HEK293 (cell line): ENCODE results near the gene HDAC8.

Experiments
- CTCF ChIA-PET: fragments of 350-600 bp; formaldehyde crosslinking; extraction: SDS; loops from one replicate; lab custom pipeline; 2021; ENCODE audit warnings: antibody characterized with exemption; lab: Yijun Ruan, JAX
- POLR2A ChIA-PET: fragments of 300-600 bp; formaldehyde crosslinking; extraction: SDS; loops from one replicate; lab custom pipeline; 2020; ENCODE audit warnings: antibody characterized with exemption, inconsistent platforms; lab: Yijun Ruan, JAX
- H3K27ac ChIP-seq: fragments of 200-500 bp; sonication (Bioruptor generic); 2 replicates; pipeline ENCODE4 v1.5.1; 2014; ENCODE audit warnings: low read depth, low read length, control low read depth, inconsistent platforms; ENCODE audit errors: extremely low read depth
- H3K36me3 ChIP-seq, 2 experiments: fragments of 200-500 bp in 1 of 2; sonication (Bioruptor generic) in 1 of 2; 1 replicate in 1 of 2; 2 replicates in 1 of 2; pipeline ENCODE4 v1.5.1; 2014 to 2017; ENCODE audit warnings: inconsistent platforms in 2 of 2, low read length in 2 of 2; ENCODE audit not compliant: control insufficient read depth in 2 of 2, insufficient read depth in 1 of 2
- H3K4me1 ChIP-seq: fragments of 200-500 bp; sonication (Bioruptor generic); 2 replicates; pipeline ENCODE4 v1.5.1; 2014; ENCODE audit warnings: mild to moderate bottlenecking, low read length, inconsistent platforms; ENCODE audit not compliant: control insufficient read depth, insufficient read depth
- H3K4me3 ChIP-seq: 2 replicates; pipeline ENCODE4 v1.5.1; 2011; ENCODE audit warnings: low read depth, mild to moderate bottlenecking, control low read depth, low read length, moderate library complexity
- H3K9me3 ChIP-seq: fragments of 200-500 bp; sonication (Bioruptor generic); 2 replicates; pipeline ENCODE4 v1.5.1; 2014; ENCODE audit warnings: low read depth, low read length, inconsistent platforms; ENCODE audit not compliant: control insufficient read depth, insufficient read depth
- KLF1 ChIP-seq: fragments of 450-650 bp; formaldehyde crosslinking; IDR thresholded peaks from 2 replicates; pipeline ENCODE4 v1.5.1; 2016; ENCODE audit warnings: missing biosample characterization, missing genetic modification characterization
- SALL2 ChIP-seq: fragments of 450-650 bp; formaldehyde crosslinking; IDR thresholded peaks from 2 replicates; pipeline ENCODE4 v1.5.0; 2017; ENCODE audit warnings: missing biosample characterization, mild to moderate bottlenecking, missing genetic modification characterization, borderline replicate concordance
- SETDB1 ChIP-seq: IDR thresholded peaks from one replicate; pipeline ENCODE4 v1.6.1; 2017; ENCODE audit warnings: mild to moderate bottlenecking, low read length, moderate library complexity, mixed read lengths; ENCODE audit not compliant: insufficient read length
- ZFP37 ChIP-seq: fragments of 450-650 bp; formaldehyde crosslinking; IDR thresholded peaks from 2 replicates; pipeline ENCODE4 v1.5.1; 2016; ENCODE audit warnings: missing biosample characterization, missing genetic modification characterization
- ZNF132 ChIP-seq: fragments of 450-650 bp; formaldehyde crosslinking; IDR thresholded peaks from 2 replicates; pipeline ENCODE4 v1.5.1; 2017; ENCODE audit warnings: missing biosample characterization, missing genetic modification characterization, borderline replicate concordance
- ZNF138 ChIP-seq: fragments of 450-650 bp; formaldehyde crosslinking; IDR thresholded peaks from 2 replicates; pipeline ENCODE4 v1.5.1; 2016; ENCODE audit warnings: missing biosample characterization, missing genetic modification characterization, borderline replicate concordance
- ZNF214 ChIP-seq: fragments of 450-650 bp; formaldehyde crosslinking; IDR thresholded peaks from 2 replicates; pipeline ENCODE4 v1.5.1; 2017; ENCODE audit warnings: missing biosample characterization, mild to moderate bottlenecking, missing genetic modification characterization, borderline replicate concordance
- ZNF280D ChIP-seq: fragments of 450-650 bp; formaldehyde crosslinking; IDR thresholded peaks from 2 replicates; pipeline ENCODE4 v1.5.1; 2016; ENCODE audit warnings: missing biosample characterization, missing genetic modification characterization
- ZNF510 ChIP-seq: fragments of 450-650 bp; formaldehyde crosslinking; IDR thresholded peaks from 2 replicates; pipeline ENCODE4 v1.5.1; 2018; ENCODE audit warnings: mild to moderate bottlenecking, missing genetic modification characterization, missing biosample characterization; ENCODE audit not compliant: insufficient replicate concordance
- ZNF571 ChIP-seq: fragments of 450-650 bp; formaldehyde crosslinking; IDR thresholded peaks from 2 replicates; pipeline ENCODE4 v1.5.0; 2017; ENCODE audit warnings: missing biosample characterization, missing genetic modification characterization
- ZNF580 ChIP-seq: fragments of 450-650 bp; formaldehyde crosslinking; IDR thresholded peaks from 2 replicates; pipeline ENCODE4 v1.5.1; 2016; ENCODE audit warnings: missing biosample characterization, missing genetic modification characterization
- ZNF596 ChIP-seq: fragments of 450-650 bp; IDR thresholded peaks from 2 replicates; pipeline ENCODE4 v1.5.0; 2018; ENCODE audit warnings: missing biosample characterization, mild to moderate bottlenecking, missing genetic modification characterization, moderate library complexity
- ZNF623 ChIP-seq: fragments of 450-650 bp; formaldehyde crosslinking; IDR thresholded peaks from 2 replicates; pipeline ENCODE4 v1.5.1; 2016; ENCODE audit warnings: missing biosample characterization, missing genetic modification characterization
- ZNF677 ChIP-seq: fragments of 450-650 bp; IDR thresholded peaks from 2 replicates; pipeline ENCODE4 v1.5.0; 2018; ENCODE audit warnings: missing biosample characterization, mild to moderate bottlenecking, missing genetic modification characterization, moderate library complexity
- ZNF785 ChIP-seq: fragments of 450-650 bp; formaldehyde crosslinking; IDR thresholded peaks from 2 replicates; pipeline ENCODE4 v1.5.1; 2016; ENCODE audit warnings: missing biosample characterization, missing genetic modification characterization
- TF ChIP-seq, protein P1 (sequence below): fragments of 450-650 bp; formaldehyde crosslinking; IDR thresholded peaks from 2 replicates; pipeline ENCODE4 v1.5.1; 2017; ENCODE audit warnings: missing biosample characterization, missing genetic modification characterization
- TF ChIP-seq, protein P2 (sequence below): fragments of 450-650 bp; formaldehyde crosslinking; IDR thresholded peaks from 2 replicates; pipeline ENCODE4 v1.5.1; 2016; ENCODE audit warnings: missing biosample characterization, missing genetic modification characterization, borderline replicate concordance

Gene HDAC8

DNA sequence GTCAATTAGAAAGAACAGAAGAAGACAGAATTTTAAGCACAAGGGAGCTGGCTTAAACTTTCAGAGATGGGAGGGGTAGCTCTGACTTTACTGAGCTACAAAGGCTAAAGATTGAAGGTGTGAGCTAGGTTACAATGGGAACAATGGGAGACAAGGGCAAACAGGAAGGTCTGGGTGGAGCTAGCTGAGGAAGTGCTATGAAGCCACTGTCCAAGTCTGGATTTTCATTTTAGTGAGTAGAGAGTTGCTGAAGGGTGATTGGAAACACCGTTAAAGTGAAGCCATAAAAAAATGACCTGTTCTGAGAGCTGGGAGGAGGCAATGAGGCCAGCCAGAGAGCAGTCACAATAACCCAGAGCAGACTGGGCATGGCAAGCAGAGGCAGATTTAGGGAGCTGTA, 162.7 kb downstream of the HDAC8 start:
- POLR2A ChIA-PET = no interaction called here
- Histone ChIP-seq H3K36me3 (no peaks in the 10 kb centered on the region; a peak in 1 of 3 replicates), H3K4me3 (no peak overlapping the region), H3K9me3 (no peaks in the 10 kb centered on the region; the same call in 1 of the 2 replicates)
- TF ChIP-seq, protein P1, sequence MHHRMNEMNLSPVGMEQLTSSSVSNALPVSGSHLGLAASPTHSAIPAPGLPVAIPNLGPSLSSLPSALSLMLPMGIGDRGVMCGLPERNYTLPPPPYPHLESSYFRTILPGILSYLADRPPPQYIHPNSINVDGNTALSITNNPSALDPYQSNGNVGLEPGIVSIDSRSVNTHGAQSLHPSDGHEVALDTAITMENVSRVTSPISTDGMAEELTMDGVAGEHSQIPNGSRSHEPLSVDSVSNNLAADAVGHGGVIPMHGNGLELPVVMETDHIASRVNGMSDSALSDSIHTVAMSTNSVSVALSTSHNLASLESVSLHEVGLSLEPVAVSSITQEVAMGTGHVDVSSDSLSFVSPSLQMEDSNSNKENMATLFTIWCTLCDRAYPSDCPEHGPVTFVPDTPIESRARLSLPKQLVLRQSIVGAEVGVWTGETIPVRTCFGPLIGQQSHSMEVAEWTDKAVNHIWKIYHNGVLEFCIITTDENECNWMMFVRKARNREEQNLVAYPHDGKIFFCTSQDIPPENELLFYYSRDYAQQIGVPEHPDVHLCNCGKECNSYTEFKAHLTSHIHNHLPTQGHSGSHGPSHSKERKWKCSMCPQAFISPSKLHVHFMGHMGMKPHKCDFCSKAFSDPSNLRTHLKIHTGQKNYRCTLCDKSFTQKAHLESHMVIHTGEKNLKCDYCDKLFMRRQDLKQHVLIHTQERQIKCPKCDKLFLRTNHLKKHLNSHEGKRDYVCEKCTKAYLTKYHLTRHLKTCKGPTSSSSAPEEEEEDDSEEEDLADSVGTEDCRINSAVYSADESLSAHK (tag by site-specific recombination) = no peak
- TF ChIP-seq, protein P2, sequence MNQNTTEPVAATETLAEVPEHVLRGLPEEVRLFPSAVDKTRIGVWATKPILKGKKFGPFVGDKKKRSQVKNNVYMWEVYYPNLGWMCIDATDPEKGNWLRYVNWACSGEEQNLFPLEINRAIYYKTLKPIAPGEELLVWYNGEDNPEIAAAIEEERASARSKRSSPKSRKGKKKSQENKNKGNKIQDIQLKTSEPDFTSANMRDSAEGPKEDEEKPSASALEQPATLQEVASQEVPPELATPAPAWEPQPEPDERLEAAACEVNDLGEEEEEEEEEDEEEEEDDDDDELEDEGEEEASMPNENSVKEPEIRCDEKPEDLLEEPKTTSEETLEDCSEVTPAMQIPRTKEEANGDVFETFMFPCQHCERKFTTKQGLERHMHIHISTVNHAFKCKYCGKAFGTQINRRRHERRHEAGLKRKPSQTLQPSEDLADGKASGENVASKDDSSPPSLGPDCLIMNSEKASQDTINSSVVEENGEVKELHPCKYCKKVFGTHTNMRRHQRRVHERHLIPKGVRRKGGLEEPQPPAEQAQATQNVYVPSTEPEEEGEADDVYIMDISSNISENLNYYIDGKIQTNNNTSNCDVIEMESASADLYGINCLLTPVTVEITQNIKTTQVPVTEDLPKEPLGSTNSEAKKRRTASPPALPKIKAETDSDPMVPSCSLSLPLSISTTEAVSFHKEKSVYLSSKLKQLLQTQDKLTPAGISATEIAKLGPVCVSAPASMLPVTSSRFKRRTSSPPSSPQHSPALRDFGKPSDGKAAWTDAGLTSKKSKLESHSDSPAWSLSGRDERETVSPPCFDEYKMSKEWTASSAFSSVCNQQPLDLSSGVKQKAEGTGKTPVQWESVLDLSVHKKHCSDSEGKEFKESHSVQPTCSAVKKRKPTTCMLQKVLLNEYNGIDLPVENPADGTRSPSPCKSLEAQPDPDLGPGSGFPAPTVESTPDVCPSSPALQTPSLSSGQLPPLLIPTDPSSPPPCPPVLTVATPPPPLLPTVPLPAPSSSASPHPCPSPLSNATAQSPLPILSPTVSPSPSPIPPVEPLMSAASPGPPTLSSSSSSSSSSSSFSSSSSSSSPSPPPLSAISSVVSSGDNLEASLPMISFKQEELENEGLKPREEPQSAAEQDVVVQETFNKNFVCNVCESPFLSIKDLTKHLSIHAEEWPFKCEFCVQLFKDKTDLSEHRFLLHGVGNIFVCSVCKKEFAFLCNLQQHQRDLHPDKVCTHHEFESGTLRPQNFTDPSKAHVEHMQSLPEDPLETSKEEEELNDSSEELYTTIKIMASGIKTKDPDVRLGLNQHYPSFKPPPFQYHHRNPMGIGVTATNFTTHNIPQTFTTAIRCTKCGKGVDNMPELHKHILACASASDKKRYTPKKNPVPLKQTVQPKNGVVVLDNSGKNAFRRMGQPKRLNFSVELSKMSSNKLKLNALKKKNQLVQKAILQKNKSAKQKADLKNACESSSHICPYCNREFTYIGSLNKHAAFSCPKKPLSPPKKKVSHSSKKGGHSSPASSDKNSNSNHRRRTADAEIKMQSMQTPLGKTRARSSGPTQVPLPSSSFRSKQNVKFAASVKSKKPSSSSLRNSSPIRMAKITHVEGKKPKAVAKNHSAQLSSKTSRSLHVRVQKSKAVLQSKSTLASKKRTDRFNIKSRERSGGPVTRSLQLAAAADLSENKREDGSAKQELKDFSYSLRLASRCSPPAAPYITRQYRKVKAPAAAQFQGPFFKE (tag by site-specific recombination) = no peak
- TF ChIP-seq ZNF510 (tag by site-specific recombination) = no peak
- TF ChIP-seq ZFP37 (tag by site-specific recombination) = no peak
- no peak for TF ChIP-seq ZNF623 (tag by site-specific recombination)
- TF ChIP-seq ZNF132 = no peak
- TF ChIP-seq, all 188 proteins: peak for 0
- Histone ChIP-seq H3K4me1 (no peaks in the 10 kb centered on the region), H3K27ac (no peak overlapping the region)
- CTCF ChIA-PET = interaction anchor here (0.5 to 1.0 kb wide), 2 partner anchors 26 to 29 kb away, joined by 3 read pairs; no protein-coding TSS in a partner anchor

GRCh38 chrX:72408885-72409284, 163.8 kb downstream of the HDAC8 start:
- no peaks in the 10 kb centered on the region for H3K4me1 ChIP-seq
- POLR2A ChIA-PET = no interaction called here
- CTCF ChIA-PET = interaction anchor here (1.0 kb wide), 1 partner anchor 25 kb away, joined by 3 read pairs; no protein-coding TSS in a partner anchor
- no peak overlapping the region for H3K4me3 ChIP-seq
- H3K9me3 ChIP-seq = no peaks in the 10 kb centered on the region; the same call in 1 of the 2 replicates
- H3K36me3 ChIP-seq = no peaks in the 10 kb centered on the region; a peak in 1 of 3 replicates
- H3K27ac ChIP-seq = no peak overlapping the region
- TF ChIP-seq ZNF677 (tag by site-specific recombination) (no peak), ZNF580 (no peak), ZNF214 (tag by site-specific recombination) (no peak), ZNF571 (tag by site-specific recombination) (no peak), ZNF596 (no peak), ZNF138 (no peak), KLF1 (tag by site-specific recombination) (no peak), SETDB1 (no peak), ZNF785 (no peak), SALL2 (tag by site-specific recombination) (no peak), ZNF280D (no peak)
